ENCODE data around the gene ATF5. TPM values are rescaled to one million over a fixed set of nuclear protein-coding genes. Genes with fewer than 3 reads are reported as not detected.

ATF5 gene
- total and polyA plus RNA-seq, 2 of the 8 experiments (the other 6 are each of a cell fraction or from before 2014, with no cell fraction given) = 6.2 to 13.1 TPM

GRCh38 chr19:49952479-49952836 lies 23.5 kb downstream of the ATF5 start:
- FAIRE-seq (no peak), DNase-seq (ENCODE audit: low read depth in 1 of 2, low spot score in 2 of 2) (no peak)
- Histone ChIP-seq H3K36me3 (ENCODE audit: control insufficient read depth in 2 of 4, insufficient read depth in 4 of 4, low read length in 3 of 4) (no peaks in the 10 kb centered on the region), H3K27me3 (replicated peaks in 1 of 4; ENCODE audit: control insufficient read depth in 3 of 4, extremely low read depth in 1 of 4, insufficient read depth in 3 of 4, low read length in 3 of 4) (no peaks in the 10 kb centered on the region), H3K27ac (ENCODE audit: low read depth, low read length) (no peak overlapping the region), H4K5ac (ENCODE audit: insufficient read length, low read depth, low read length) (no peak overlapping the region), H2AK5ac (ENCODE audit: low read depth, low read length) (no peak overlapping the region), H3K23me2 (ENCODE audit: low read depth, low read length) (no peaks in the 10 kb centered on the region), H3K4me1 (replicated peaks in 1 of 4; ENCODE audit: control insufficient read depth in 3 of 4, insufficient read depth in 4 of 4, low read length in 3 of 4) (peaks cover 0 to 11% (median 5%) of the 10 kb centered on the region in 4 experiments; a peak in 5 of 7 replicates), H2BK120ac (replicated peaks; ENCODE audit: low read depth, low read length) (no peak overlapping the region), H2AFZ (ENCODE audit: low read length) (no peak overlapping the region), H3K4me3 (ENCODE audit: extremely low read depth in 1 of 4, insufficient read depth in 2 of 4, low read depth in 3 of 4, low read length in 4 of 4) (no peak overlapping the region), H3K79me2 (ENCODE audit: control insufficient read depth in 1 of 2, insufficient read depth in 2 of 2, low read length in 2 of 2) (no peaks in the 10 kb centered on the region), H2BK15ac (ENCODE audit: low read length) (no peak overlapping the region), H3K9ac (replicated peaks in 1 of 4; ENCODE audit: extremely low read depth in 1 of 4, low read depth in 3 of 4, low read length in 3 of 4) (no peak overlapping the region), H3K4me2 (ENCODE audit: insufficient read depth in 1 of 2, low read depth in 2 of 2, low read length in 2 of 2) (no peak overlapping the region), H2BK20ac (ENCODE audit: low read length) (no peak overlapping the region), H4K8ac (ENCODE audit: extremely low read depth, insufficient read depth, low read length) (no peak overlapping the region), H3K23ac (ENCODE audit: insufficient read length) (no peak overlapping the region), H4K91ac (replicated peaks; ENCODE audit: insufficient read length, low read length) (no peak overlapping the region), H3K4ac (replicated peaks; ENCODE audit: insufficient read length, low read depth, low read length) (no peak overlapping the region), H3K18ac (ENCODE audit: extremely low read depth, low read length) (no peak overlapping the region), H3K56ac (replicated peaks; ENCODE audit: insufficient read length, low read depth, low read length) (no peak overlapping the region), H2BK5ac (ENCODE audit: low read depth, low read length) (no peak overlapping the region), H2BK12ac (ENCODE audit: low read depth, low read length) (no peak overlapping the region), H3K14ac (ENCODE audit: insufficient read length) (no peak overlapping the region), H3K79me1 (ENCODE audit: low read depth, low read length) (no peaks in the 10 kb centered on the region), H3K9me3 (ENCODE audit: insufficient read depth in 2 of 2, low read depth in 1 of 2, low read length in 1 of 2) (peaks cover 0 to 3% of the 10 kb centered on the region in 2 experiments; a peak in 1 of 4 replicates), H4K20me1 (replicated peaks in 1 of 2; ENCODE audit: control insufficient read depth in 1 of 2, insufficient read depth in 2 of 2, low read length in 2 of 2) (peaks cover 0 to 1% of the 10 kb centered on the region in 2 experiments)
- POLR2A ChIA-PET (ENCODE audit: partially characterized antibody) = no interaction called here
- CTCF ChIA-PET (ENCODE audit: partially characterized antibody) = interaction anchor here (1.2 to 7.3 kb wide), 2 partner anchors 13 to 81 kb away, joined by 3 to 69 read pairs; no protein-coding TSS in a partner anchor
- no peak for TF ChIP-seq CTCF (IDR thresholded peaks at IDR 0.05; ENCODE audit: control extremely low read depth in 1 of 3, insufficient read depth in 1 of 3, low read depth in 1 of 3, low read length in 3 of 3)
- no peak for TF ChIP-seq E2F6 (IDR thresholded peaks at IDR 0.05)
- no peak for TF ChIP-seq SIX5 (IDR thresholded peaks at IDR 0.05; ENCODE audit: low read depth, low read length)
- TF ChIP-seq ATF3 (IDR thresholded peaks at IDR 0.05; ENCODE audit: insufficient read depth, low read depth, low read length) = no peak

Data from H1 (cell line).